Neural crest cell (in vitro differentiated cells): ENCODE results near the gene TBXAS1. TPM values are rescaled to one million over a fixed set of nuclear protein-coding genes. Genes with fewer than 3 reads are reported as not detected.

Experiments
- DNase-seq: peaks from one replicate; pipeline ENCODE4 v3.0.0; 2021; ENCODE audit warnings: low read depth, mixed read lengths, low spot score
- H3K27ac Mint-ChIP-seq: one replicate; pipeline ENCODE4 v1.8.0; 2021; ENCODE audit warnings: mild to moderate bottlenecking, mixed read lengths; ENCODE audit not compliant: unreplicated experiment
- H3K27me3 Mint-ChIP-seq: 2 replicates; pipeline ENCODE4 v1.8.0; 2021; ENCODE audit warnings: low read depth, mild to moderate bottlenecking, mixed read lengths
- H3K36me3 Mint-ChIP-seq: 2 replicates; pipeline ENCODE4 v1.8.0; 2021; ENCODE audit warnings: low read depth, mild to moderate bottlenecking, mixed read lengths
- H3K4me1 Mint-ChIP-seq: 2 replicates; pipeline ENCODE4 v1.8.0; 2021; ENCODE audit warnings: mixed read lengths
- H3K4me3 Mint-ChIP-seq: one replicate; pipeline ENCODE4 v1.8.0; 2021; ENCODE audit warnings: mild to moderate bottlenecking, mixed read lengths
- H3K9me3 Mint-ChIP-seq: 2 replicates; pipeline ENCODE4 v1.8.0; 2021; ENCODE audit warnings: mixed read lengths
- long read RNA-seq: library from polyadenylated mRNA; unstranded; transcript quantifications from one replicate; pipeline ENCODE4 v2.0.0, GENCODE V29; 2020
- total RNA-seq: library from RNA; stranded (reverse); gene quantifications from 2 replicates; pipeline ENCODE4 v1.2.1, GENCODE V29; 2021
- TF ChIP-seq, protein P1 (sequence below): fragments of 200-600 bp; sonication (generic); conservative IDR thresholded peaks from 2 replicates; pipeline ENCODE4 v1.5.0; 2021; ENCODE audit warnings: antibody characterized with exemption, mild to moderate bottlenecking

TBXAS1 gene
- total RNA-seq, result 4.1 and 5.7 TPM in 2 replicates
- long read RNA-seq, partial matches to known transcripts, result 1 of 4 reads
- long read RNA-seq, other reads (novel, unspliced or antisense), result 3 of 4 reads

DNA sequence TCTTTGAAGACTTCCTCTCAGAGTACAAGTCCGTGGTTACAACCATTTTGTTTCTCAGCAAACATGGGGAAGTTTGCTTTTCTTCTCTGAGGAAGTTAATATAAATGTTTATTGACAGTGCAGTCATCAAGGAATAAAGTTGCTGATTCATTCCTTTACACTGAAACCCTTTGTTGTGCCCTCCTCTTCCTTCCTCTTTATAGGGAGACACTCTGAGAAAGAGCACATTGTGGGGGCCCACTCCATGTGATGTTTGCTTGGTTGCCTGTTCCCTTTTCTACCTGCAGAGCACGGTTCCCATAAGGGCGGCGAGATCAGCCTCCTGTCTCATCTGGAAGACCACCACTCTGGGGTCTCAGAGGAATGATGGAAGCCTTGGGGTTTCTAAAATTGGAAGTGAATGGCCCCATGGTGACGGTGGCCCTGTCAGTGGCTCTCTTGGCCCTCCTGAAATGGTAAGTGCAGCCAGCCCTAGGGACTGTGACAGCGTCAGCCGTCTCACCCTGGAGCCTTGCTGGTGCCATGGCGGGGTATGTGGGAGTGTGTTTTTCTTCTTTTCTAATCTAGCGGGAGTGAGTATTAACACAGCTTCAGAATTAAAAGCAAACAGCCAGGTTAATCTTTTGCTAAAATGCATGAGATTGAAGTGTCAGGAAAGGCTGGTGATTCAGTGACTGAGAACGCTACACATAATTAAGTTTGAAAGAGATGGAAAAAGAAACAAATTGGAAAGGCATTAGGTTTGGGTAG is at the start of gene TBXAS1:
Gene TBXAS1 (plus strand): TSS at position 240 of the 750 bp plus-strand sequence. CDS start 127 bp downstream, at position 367.
- Mint-ChIP-seq H3K36me3 (peaks cover 10% of the 10 kb centered on the region), H3K4me3 (no peak within 1 kb of the TSS), H3K4me1 (peaks cover 18% of the 10 kb centered on the region), H3K27me3 (peaks cover 13% of the 10 kb centered on the region), H3K27ac (no peak within 1 kb of the TSS), H3K9me3 (peaks cover 4% of the 10 kb centered on the region)
- TF ChIP-seq, protein P1, sequence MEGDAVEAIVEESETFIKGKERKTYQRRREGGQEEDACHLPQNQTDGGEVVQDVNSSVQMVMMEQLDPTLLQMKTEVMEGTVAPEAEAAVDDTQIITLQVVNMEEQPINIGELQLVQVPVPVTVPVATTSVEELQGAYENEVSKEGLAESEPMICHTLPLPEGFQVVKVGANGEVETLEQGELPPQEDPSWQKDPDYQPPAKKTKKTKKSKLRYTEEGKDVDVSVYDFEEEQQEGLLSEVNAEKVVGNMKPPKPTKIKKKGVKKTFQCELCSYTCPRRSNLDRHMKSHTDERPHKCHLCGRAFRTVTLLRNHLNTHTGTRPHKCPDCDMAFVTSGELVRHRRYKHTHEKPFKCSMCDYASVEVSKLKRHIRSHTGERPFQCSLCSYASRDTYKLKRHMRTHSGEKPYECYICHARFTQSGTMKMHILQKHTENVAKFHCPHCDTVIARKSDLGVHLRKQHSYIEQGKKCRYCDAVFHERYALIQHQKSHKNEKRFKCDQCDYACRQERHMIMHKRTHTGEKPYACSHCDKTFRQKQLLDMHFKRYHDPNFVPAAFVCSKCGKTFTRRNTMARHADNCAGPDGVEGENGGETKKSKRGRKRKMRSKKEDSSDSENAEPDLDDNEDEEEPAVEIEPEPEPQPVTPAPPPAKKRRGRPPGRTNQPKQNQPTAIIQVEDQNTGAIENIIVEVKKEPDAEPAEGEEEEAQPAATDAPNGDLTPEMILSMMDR, result no peak
- no peak for DNase-seq

DNA sequence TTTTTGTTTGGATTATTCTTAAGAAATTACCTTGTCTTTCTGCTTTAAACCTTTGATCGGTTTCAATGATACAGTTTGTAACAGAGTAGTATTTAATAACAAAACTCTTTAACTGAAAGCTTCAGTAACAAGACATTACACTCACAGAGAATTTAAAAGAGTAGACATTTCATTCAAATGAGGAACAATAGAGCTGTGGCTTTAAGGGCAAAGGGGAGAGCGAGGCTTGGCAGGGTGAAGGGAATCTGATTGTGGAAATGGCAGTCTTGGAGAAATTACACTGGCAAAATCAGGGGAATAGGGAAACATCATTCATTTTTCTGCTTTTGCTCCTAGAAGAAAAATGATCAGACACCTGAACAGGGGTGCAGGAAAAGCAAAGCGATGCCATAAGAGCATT is 46.1 kb upstream of the TBXAS1 start:
- no peaks in the 10 kb centered on the region for H3K36me3 Mint-ChIP-seq
- TF ChIP-seq, protein P1, result no peak
- DNase-seq, result no peak
- no peak overlapping the region for H3K4me3 Mint-ChIP-seq
- peaks cover 6% of the 10 kb centered on the region for H3K27me3 Mint-ChIP-seq
- no peaks in the 10 kb centered on the region for H3K9me3 Mint-ChIP-seq
- H3K4me1 Mint-ChIP-seq, result peaks cover 10% of the 10 kb centered on the region
- H3K27ac Mint-ChIP-seq, result no peak overlapping the region

DNA sequence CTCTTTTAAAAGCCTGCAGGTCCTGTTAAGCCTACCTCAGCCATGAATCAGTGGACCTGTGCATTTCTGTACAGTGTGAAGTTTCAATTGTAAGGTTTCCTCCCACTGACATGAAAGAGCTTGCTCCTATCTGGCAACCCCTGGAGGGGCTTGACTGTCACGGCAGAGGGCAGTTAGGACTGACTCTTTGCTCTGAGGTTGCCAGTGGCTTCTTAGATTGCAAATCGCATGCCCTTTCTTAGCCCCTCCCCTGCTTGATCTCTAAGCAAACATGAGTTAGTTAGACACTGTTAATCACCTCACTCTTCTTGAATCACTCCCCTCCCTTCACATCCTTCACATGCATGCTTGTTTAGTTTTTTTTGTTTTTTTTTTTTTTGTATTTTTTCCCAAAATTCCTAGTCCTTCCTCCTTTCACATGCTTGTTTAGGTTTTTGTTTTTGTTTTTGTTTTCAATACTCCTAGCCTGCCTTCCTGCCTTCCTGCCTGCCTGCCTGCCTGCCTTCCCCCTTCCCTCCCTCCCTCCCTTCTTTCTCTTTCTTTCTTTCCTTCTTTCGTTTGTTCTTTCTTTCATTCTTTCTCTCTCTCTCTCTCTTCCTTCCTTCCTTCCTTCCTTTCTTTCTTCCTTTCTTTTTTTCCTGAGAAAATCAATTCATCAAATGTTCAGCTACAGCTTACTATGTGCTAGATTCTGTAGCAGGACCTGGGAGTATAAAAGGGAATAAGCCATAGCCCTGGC is 45.2 kb upstream of the TBXAS1 start:
- peaks cover 6% of the 10 kb centered on the region for H3K27me3 Mint-ChIP-seq
- TF ChIP-seq, protein P1, result no peak
- H3K27ac Mint-ChIP-seq, result no peak overlapping the region
- H3K4me1 Mint-ChIP-seq, result peaks cover 7% of the 10 kb centered on the region
- no peak for DNase-seq
- no peak overlapping the region for H3K4me3 Mint-ChIP-seq
- no peaks in the 10 kb centered on the region for H3K9me3 Mint-ChIP-seq
- H3K36me3 Mint-ChIP-seq, result no peaks in the 10 kb centered on the region

DNA sequence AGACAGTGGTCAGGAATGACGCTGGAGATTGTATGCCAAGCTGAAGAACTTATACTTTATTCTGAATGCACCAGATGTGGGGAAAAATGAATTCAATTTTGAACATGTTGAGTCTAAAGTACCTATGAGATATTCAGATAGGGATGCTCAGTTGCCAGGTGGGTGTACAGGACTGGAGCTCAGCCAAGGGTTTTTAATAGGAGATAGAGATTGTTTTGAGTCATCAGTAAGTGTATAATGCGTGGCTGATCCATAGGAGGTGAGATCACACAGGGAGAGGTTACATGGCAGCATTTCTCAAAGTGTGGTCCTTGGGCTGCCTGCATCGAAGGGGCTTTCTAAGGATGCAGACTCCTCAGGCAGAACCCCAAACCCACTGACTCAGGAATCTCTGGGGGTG is 44.4 kb upstream of the TBXAS1 start:
- H3K36me3 Mint-ChIP-seq, result no peaks in the 10 kb centered on the region
- no peak overlapping the region for H3K4me3 Mint-ChIP-seq
- no peaks in the 10 kb centered on the region for H3K4me1 Mint-ChIP-seq
- H3K9me3 Mint-ChIP-seq, result no peaks in the 10 kb centered on the region
- DNase-seq, result no peak
- H3K27ac Mint-ChIP-seq, result no peak overlapping the region
- TF ChIP-seq, protein P1, result no peak
- H3K27me3 Mint-ChIP-seq, result no peaks in the 10 kb centered on the region

DNA sequence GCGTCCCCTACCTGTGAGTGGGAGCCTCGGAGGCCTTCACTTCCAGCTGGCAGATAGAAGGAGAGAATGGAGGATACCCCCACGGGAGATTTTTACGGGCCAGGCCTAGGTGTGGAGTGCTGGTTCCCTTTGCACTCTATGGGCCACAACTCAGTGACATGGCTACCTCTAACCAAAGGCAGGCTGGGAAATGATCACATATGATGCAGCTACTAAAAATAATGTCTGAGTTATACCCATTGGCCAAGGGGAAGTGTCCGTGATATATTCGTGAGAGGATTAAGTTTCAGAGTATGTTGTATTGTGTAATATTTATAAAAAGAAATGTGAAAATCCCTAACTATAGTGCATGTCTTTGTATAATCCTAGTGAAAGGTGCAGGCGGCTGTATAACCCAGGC is 37.7 kb upstream of the TBXAS1 start:
- H3K4me1 Mint-ChIP-seq, result no peaks in the 10 kb centered on the region
- TF ChIP-seq, protein P1, result no peak
- DNase-seq, result no peak
- no peak overlapping the region for H3K27ac Mint-ChIP-seq
- H3K27me3 Mint-ChIP-seq, result no peaks in the 10 kb centered on the region
- H3K36me3 Mint-ChIP-seq, result peaks cover 4% of the 10 kb centered on the region
- no peak overlapping the region for H3K4me3 Mint-ChIP-seq
- peaks cover 3% of the 10 kb centered on the region for H3K9me3 Mint-ChIP-seq
